ENCODE results near the gene OR5AL1.

The OR5AL1 gene

DNA sequence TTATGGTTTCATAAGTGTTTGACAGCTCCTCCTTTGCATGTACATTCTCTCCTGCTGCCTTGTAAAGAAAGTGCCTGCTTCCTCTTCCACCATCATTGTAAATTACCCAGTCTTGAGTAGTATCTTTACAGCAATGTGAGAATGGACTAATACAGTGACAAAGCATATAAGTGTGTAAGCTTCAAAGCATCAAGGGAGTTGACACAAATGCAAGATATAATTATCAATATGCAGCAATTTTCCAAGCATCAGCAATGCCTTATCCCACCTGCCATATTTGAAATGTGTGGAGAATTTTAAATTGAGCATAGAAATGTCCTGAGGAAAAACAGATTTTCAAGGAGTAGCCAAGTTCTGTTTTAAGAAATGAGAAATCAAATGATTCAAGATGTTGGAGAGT lies 1.7 kb upstream of the OR5AL1 start:
- TF ChIP-seq, protein P1, sequence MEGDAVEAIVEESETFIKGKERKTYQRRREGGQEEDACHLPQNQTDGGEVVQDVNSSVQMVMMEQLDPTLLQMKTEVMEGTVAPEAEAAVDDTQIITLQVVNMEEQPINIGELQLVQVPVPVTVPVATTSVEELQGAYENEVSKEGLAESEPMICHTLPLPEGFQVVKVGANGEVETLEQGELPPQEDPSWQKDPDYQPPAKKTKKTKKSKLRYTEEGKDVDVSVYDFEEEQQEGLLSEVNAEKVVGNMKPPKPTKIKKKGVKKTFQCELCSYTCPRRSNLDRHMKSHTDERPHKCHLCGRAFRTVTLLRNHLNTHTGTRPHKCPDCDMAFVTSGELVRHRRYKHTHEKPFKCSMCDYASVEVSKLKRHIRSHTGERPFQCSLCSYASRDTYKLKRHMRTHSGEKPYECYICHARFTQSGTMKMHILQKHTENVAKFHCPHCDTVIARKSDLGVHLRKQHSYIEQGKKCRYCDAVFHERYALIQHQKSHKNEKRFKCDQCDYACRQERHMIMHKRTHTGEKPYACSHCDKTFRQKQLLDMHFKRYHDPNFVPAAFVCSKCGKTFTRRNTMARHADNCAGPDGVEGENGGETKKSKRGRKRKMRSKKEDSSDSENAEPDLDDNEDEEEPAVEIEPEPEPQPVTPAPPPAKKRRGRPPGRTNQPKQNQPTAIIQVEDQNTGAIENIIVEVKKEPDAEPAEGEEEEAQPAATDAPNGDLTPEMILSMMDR (conservative IDR thresholded peaks at IDR 0.05; ENCODE audit: control insufficient read depth, insufficient read depth, low read depth, low read length) = no peak
- no peak for DNase-seq (ENCODE audit: low read depth)
- H3K4me3 ChIP-seq (ENCODE audit: control insufficient read depth, low read depth, low read length) = no peak overlapping the region

DNA sequence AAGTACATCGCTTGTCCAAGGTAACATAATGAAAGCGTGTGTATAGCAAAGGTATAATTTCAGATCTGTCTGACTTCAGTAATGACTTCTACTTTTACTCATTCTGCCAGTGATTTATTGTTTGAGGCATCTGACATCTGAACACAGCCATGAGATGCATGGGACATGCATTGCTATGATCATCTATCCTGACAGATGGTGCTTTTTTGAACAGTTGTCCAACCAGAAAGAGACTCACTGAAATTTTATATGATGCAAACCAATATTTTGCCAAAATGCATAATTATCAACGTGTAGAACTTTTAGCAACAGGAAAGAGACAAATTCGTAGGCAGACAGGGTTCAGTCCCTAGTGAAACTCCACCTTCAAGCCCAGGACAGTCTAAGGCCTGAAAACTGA lies 41.0 kb downstream of the OR5AL1 start:
- TF ChIP-seq, protein P1 (conservative IDR thresholded peaks at IDR 0.05; ENCODE audit: control insufficient read depth, insufficient read depth, low read depth, low read length) = no peak
- no peak for DNase-seq (ENCODE audit: low read depth)
- no peak overlapping the region for H3K4me3 ChIP-seq (ENCODE audit: control insufficient read depth, low read depth, low read length)

DNA sequence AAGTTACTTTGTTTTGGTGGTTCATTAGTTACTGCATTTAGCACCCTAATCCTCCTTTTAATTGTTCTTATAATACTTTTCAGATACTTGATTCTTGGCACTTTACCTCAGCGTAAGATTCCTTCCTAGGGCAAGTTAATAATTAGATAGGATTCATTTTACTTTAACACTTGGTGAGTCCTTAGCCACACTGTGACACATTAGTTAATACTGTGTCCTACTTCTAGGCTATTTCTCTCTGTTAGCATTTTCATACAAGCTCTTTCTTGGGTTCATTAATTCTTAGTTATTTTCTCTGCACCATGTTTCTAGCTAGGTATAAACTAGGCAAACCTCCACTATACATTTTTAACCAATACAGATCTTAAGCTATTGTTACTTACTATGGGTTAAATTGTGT lies 44.6 kb downstream of the OR5AL1 start:
- H3K4me3 ChIP-seq (ENCODE audit: control insufficient read depth, low read depth, low read length) = no peak overlapping the region
- TF ChIP-seq, protein P1 (conservative IDR thresholded peaks at IDR 0.05; ENCODE audit: control insufficient read depth, insufficient read depth, low read depth, low read length) = no peak
- DNase-seq (ENCODE audit: low read depth) = no peak
